ENCODE measurements around the gene SPECC1L.
A peak's percentile ranks its signal among the peaks of the same experiment; 100 is the strongest.

The SPECC1L gene

GRCh38 chr22:24424901-24425775, 154.5 kb downstream of the SPECC1L start:
- H3K4me1 ChIP-seq (ENCODE audit: control insufficient read depth, insufficient read depth, low read length), result peaks cover 8% of the 10 kb centered on the region
- H3K4me3 ChIP-seq (ENCODE audit: low read depth, low read length), result peak overlapping the region; percentile 62
- H3K9ac ChIP-seq (ENCODE audit: low read depth, low read length), result 0 out of 2 replicates have a peak overlapping the region, but pooled peaks have one; percentile 31
- no peaks in the 10 kb centered on the region for H3K36me3 ChIP-seq (ENCODE audit: control insufficient read depth, insufficient read depth, low read length)
- H3K27me3 ChIP-seq (ENCODE audit: control insufficient read depth, insufficient read depth, low read length), result peaks cover 21% of the 10 kb centered on the region
- H3K27ac ChIP-seq (ENCODE audit: low read depth, low read length), result no peak overlapping the region
- no peaks in the 10 kb centered on the region for H3K9me3 ChIP-seq (ENCODE audit: control insufficient read depth, insufficient read depth, low read length)

GRCh38 chr22:24426436-24426835, 155.8 kb downstream of the SPECC1L start:
- Histone ChIP-seq H3K27ac (ENCODE audit: low read depth, low read length) (no peak overlapping the region), H3K4me3 (ENCODE audit: low read depth, low read length) (no peak overlapping the region), H3K27me3 (ENCODE audit: control insufficient read depth, insufficient read depth, low read length) (peaks cover 21% of the 10 kb centered on the region), H3K4me1 (ENCODE audit: control insufficient read depth, insufficient read depth, low read length) (peaks cover 8% of the 10 kb centered on the region), H3K36me3 (ENCODE audit: control insufficient read depth, insufficient read depth, low read length) (no peaks in the 10 kb centered on the region), H3K9ac (ENCODE audit: low read depth, low read length) (no peak overlapping the region), H3K9me3 (ENCODE audit: control insufficient read depth, insufficient read depth, low read length) (no peaks in the 10 kb centered on the region)

DNA sequence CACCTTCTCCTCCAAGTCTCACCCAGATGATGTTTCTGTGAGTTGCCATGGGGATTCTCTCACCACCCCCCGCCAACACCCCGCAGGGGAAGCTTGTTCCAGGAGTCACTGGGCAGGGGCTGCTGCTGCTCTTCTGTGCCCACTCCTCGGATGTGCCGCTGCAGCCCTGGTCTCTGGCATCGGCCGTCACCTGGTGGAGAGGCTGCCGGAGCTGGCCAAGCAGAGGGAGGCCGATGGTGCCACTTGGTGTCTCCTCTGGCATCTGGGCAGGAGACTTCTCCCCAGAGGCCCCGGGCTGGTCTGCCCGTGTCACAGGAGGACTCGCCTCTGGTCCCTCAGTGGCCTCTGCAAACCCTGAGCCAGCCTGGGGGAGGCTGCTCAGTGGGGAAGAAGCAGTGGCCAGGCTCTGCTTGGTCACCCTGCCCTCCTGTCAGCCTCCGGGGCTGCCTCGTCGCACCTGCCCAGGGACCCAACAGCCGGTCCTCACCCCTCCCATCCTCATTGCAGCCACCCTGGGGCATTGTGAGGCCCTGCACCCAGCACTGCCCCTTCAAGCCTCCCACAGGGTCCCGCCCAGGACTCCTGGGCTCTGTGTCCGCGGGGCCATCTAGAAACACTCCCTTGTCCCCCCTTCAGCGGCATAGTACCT, 156.3 kb downstream of the SPECC1L start:
- H3K27me3 ChIP-seq (ENCODE audit: control insufficient read depth, insufficient read depth, low read length), result peaks cover 21% of the 10 kb centered on the region
- no peak overlapping the region for H3K9ac ChIP-seq (ENCODE audit: low read depth, low read length)
- H3K4me1 ChIP-seq (ENCODE audit: control insufficient read depth, insufficient read depth, low read length), result peaks cover 8% of the 10 kb centered on the region
- no peaks in the 10 kb centered on the region for H3K9me3 ChIP-seq (ENCODE audit: control insufficient read depth, insufficient read depth, low read length)
- H3K27ac ChIP-seq (ENCODE audit: low read depth, low read length), result no peak overlapping the region
- H3K4me3 ChIP-seq (ENCODE audit: low read depth, low read length), result no peak overlapping the region
- no peaks in the 10 kb centered on the region for H3K36me3 ChIP-seq (ENCODE audit: control insufficient read depth, insufficient read depth, low read length)

- no peak within 1 kb of the TSS for H3K9ac ChIP-seq (ENCODE audit: low read depth, low read length)
- no peak within 1 kb of the TSS for H3K27ac ChIP-seq (ENCODE audit: low read depth, low read length)
- H3K36me3 ChIP-seq (ENCODE audit: control insufficient read depth, insufficient read depth, low read length), result no peaks in the 10 kb centered on the region
- H3K27me3 ChIP-seq (ENCODE audit: control insufficient read depth, insufficient read depth, low read length), result peaks cover 21% of the 10 kb centered on the region
- H3K9me3 ChIP-seq (ENCODE audit: control insufficient read depth, insufficient read depth, low read length), result no peaks in the 10 kb centered on the region
- H3K4me1 ChIP-seq (ENCODE audit: control insufficient read depth, insufficient read depth, low read length), result peaks cover 8% of the 10 kb centered on the region
- H3K4me3 ChIP-seq (ENCODE audit: low read depth, low read length), result no peak within 1 kb of the TSS
Measured at GRCh38 chr22:24427500-24428164, 157.0 kb downstream of the SPECC1L start, which contains the start of gene ADORA2A. Gene ADORA2A (plus strand): TSS chr22:24427599. CDS start chr22:24433405, 5,806 bp downstream.

GRCh38 chr22:24428751-24429410, 158.2 kb downstream of the SPECC1L start:
- Histone ChIP-seq H3K4me1 (ENCODE audit: control insufficient read depth, insufficient read depth, low read length) (peaks cover 8% of the 10 kb centered on the region), H3K4me3 (ENCODE audit: low read depth, low read length) (no peak overlapping the region), H3K27ac (ENCODE audit: low read depth, low read length) (no peak overlapping the region), H3K9ac (ENCODE audit: low read depth, low read length) (no peak overlapping the region), H3K36me3 (ENCODE audit: control insufficient read depth, insufficient read depth, low read length) (no peaks in the 10 kb centered on the region), H3K9me3 (ENCODE audit: control insufficient read depth, insufficient read depth, low read length) (no peaks in the 10 kb centered on the region), H3K27me3 (ENCODE audit: control insufficient read depth, insufficient read depth, low read length) (peaks cover 21% of the 10 kb centered on the region)

DNA sequence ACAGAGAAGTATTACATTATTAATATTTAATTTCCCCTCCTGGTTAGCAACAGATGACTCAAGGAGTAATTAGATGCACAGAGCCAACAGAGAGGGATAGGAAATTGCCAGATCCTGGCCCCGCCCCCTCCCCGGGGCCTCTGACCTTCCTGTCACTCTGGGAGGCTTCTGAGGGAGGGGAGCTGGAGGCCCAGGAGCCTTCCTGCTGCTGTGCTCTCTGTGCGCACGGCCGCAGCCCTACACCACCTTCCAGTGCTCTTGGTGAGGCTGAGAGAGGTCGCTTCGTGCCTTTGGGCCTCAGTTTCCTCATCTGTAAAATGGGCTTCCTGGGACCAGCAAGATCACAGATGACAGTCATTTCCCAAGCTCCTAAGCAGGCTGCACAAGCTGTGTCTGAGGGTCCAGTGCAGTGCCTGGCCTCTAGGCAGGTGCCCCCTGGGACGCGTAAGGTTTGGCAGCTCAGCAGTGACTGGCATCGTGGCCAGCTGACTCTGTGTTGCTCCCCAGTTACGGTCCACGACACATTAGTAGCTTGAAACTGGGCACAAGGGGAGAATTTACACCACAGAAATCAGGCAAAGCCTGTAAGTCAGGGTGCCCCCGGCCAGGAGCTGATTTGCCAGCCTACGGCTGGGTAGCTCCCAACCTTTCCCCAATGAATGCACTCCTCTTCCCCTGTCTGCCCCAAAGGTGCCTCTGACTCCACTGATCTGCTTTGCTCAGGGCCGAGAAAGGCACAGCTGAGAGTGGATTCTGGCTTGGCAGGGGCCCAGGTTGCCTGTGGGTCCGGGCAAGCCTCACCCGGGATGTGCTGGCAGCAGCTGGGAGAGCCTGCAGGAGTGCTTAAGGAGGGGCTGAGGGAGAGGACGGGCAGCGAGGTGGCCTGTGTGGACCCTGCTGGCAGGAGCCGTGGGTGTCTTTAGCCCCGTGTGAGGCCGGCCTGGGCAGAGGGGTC, 159.1 kb downstream of the SPECC1L start:
- Histone ChIP-seq H3K4me1 (ENCODE audit: control insufficient read depth, insufficient read depth, low read length) (peaks cover 8% of the 10 kb centered on the region), H3K27me3 (ENCODE audit: control insufficient read depth, insufficient read depth, low read length) (peaks cover 14% of the 10 kb centered on the region), H3K4me3 (ENCODE audit: low read depth, low read length) (no peak overlapping the region), H3K36me3 (ENCODE audit: control insufficient read depth, insufficient read depth, low read length) (no peaks in the 10 kb centered on the region), H3K9ac (ENCODE audit: low read depth, low read length) (no peak overlapping the region), H3K9me3 (ENCODE audit: control insufficient read depth, insufficient read depth, low read length) (no peaks in the 10 kb centered on the region), H3K27ac (ENCODE audit: low read depth, low read length) (no peak overlapping the region)

DNA sequence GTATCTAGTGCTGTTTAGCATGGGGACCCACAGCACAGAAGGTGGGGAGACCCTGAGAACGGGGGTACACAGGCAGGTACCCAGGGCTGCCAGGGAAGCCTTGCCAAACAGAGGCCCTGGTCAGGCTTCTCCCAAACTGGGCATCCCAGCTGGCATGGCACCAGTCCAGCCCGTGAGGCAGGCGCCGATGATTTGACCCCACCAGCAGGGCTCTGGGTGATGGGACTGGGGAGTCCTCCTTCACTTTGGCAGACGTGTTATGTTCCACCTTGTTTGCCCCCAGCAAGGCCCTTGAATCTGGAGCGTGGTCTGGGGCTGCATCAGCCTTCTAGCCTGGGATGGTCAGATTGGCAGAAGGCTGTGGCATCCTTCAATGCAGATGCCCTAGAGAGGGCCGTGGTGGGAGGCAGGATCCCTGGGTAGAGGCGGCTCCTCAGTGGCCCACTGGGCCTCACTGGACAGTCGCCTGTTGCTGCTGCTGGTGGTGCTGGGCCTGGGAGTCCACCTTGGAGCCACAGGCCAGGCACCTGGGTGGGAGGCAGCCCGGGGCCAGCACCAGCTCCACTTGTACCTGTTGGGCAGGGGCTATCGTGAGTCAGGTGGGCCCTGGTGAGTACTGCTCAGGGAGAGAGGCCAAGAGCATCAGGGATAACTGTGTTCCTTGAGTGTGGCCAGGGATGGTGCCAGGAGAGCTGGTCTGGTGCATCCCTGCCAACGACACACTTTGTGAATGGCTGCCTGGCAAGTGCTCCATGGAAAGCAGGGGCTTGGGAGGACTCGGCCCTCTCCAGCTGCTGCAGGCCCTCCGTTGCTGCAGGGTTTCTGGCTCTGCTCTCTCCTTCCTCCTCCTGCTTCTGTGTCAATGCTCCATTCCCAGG, 160.0 kb downstream of the SPECC1L start:
- H3K4me1 ChIP-seq (ENCODE audit: control insufficient read depth, insufficient read depth, low read length), result peaks cover 8% of the 10 kb centered on the region; the same call in 1 of the 2 replicates
- H3K27ac ChIP-seq (ENCODE audit: low read depth, low read length), result no peak overlapping the region
- H3K9me3 ChIP-seq (ENCODE audit: control insufficient read depth, insufficient read depth, low read length), result no peaks in the 10 kb centered on the region
- H3K4me3 ChIP-seq (ENCODE audit: low read depth, low read length), result no peak overlapping the region
- H3K36me3 ChIP-seq (ENCODE audit: control insufficient read depth, insufficient read depth, low read length), result no peaks in the 10 kb centered on the region
- H3K27me3 ChIP-seq (ENCODE audit: control insufficient read depth, insufficient read depth, low read length), result peaks cover 5% of the 10 kb centered on the region
- no peak overlapping the region for H3K9ac ChIP-seq (ENCODE audit: low read depth, low read length)

DNA sequence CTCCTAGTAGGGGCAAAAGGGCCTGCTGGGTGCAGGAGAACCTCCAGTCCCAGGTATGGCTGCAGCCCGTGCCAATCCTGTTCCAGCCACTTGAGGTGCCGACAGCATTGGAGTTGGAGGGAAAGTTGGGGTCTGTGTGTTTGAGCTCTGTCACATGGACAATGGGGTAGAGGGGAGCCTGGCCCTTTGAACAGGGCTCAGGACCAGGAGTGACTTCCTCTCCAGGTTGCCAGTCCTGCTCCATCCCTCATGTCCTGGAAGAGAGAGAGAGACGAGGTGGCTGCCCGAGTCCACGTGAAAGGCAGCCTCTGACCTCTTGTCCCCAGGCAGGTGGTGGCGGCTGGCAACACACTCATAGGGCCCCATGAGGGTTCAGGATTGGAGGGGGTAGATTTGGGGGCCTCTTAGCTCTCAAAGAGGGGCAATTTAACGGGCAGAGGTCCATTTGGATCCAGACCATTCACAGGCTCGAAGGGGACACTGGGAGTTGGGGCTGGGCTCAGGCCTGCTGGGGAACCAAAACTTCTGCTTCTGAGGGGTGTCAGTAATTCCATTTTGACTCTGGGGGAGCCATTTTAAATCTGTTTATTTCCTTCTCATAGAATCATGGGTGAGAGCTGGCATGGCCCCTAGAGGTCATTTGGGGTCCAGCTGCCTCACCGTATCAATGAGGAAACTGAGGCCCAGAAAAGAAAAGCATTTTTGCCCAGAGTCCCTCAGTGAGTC, 160.8 kb downstream of the SPECC1L start:
- Histone ChIP-seq H3K9ac (ENCODE audit: low read depth, low read length) (no peak overlapping the region), H3K9me3 (ENCODE audit: control insufficient read depth, insufficient read depth, low read length) (no peaks in the 10 kb centered on the region), H3K4me3 (ENCODE audit: low read depth, low read length) (no peak overlapping the region), H3K4me1 (ENCODE audit: control insufficient read depth, insufficient read depth, low read length) (peaks cover 8% of the 10 kb centered on the region; the same call in 1 of the 2 replicates), H3K27ac (ENCODE audit: low read depth, low read length) (no peak overlapping the region), H3K27me3 (ENCODE audit: control insufficient read depth, insufficient read depth, low read length) (no peaks in the 10 kb centered on the region), H3K36me3 (ENCODE audit: control insufficient read depth, insufficient read depth, low read length) (no peaks in the 10 kb centered on the region)
